ENCODE data around the gene SPRY2. TPM values are rescaled to one million over a fixed set of nuclear protein-coding genes. Genes with fewer than 3 reads are reported as not detected.
A peak's percentile ranks its signal among the peaks of the same experiment; 100 is the strongest.

The SPRY2 gene
- total and polyA plus RNA-seq, 8 donors = 4.0 to 33.2 (median 20.2) TPM

- H3K36me3 ChIP-seq = peaks cover 0 to 7% (median 6%) of the 10 kb centered on the region in 4 donors
- H3K4me3 ChIP-seq = peak overlapping the region; percentile 64 to 73 (median 68)
- H3K4me1 ChIP-seq = peaks cover 4 to 37% (median 25%) of the 10 kb centered on the region in 4 donors
- DNase-seq = peak in 1 of 2 donors; percentile 88
- intact Hi-C loops (cut with DNase I; ENCODE audit: low total_unique reads) = no loop called here
- TF ChIP-seq CTCF (IDR thresholded peaks at IDR 0.05) (no peak), POLR2A (IDR thresholded peaks at IDR 0.05) (no peak), POLR2AphosphoS5 (IDR thresholded peaks at IDR 0.05) (no peak), EP300 (IDR thresholded peaks at IDR 0.05) (no peak)
- no peaks in the 10 kb centered on the region for H3K9me3 ChIP-seq
- H3K27me3 ChIP-seq = no peaks in the 10 kb centered on the region
- 0 to 4% (median 1%) methylated on average over 13 to 16 of the region's 16 CpGs for WGBS, 5 donors
- H3K27ac ChIP-seq = peak overlapping the region; percentile 93 to 97 (median 95)
These were observed 937 bp upstream of the SPRY2 start for GRCh38 chr13:80341756-80342370.

- no peak for TF ChIP-seq CTCF (IDR thresholded peaks at IDR 0.05)
- TF ChIP-seq POLR2AphosphoS5 (IDR thresholded peaks at IDR 0.05) = no peak
- no peak for TF ChIP-seq POLR2A (IDR thresholded peaks at IDR 0.05)
- Histone ChIP-seq H3K4me3 (peak overlapping the region; percentile 64 to 73 (median 68)), H3K36me3 (peaks cover 0 to 14% (median 11%) of the 10 kb centered on the region in 4 donors), H3K4me1 (peaks cover 11 to 49% (median 33%) of the 10 kb centered on the region in 4 donors), H3K27ac (peak overlapping the region; percentile 93 to 97 (median 95)), H3K27me3 (no peaks in the 10 kb centered on the region), H3K9me3 (no peaks in the 10 kb centered on the region)
- intact Hi-C loops (cut with DNase I; ENCODE audit: low total_unique reads) = no loop called here
- WGBS, 5 donors = 0 to 2% (median 0%) methylated on average over 19 to 45 of the region's 45 CpGs
- DNase-seq = no peak
These were observed 250 bp downstream of the SPRY2 start for GRCh38 chr13:80340651-80341100.

GRCh38 chr13:80339912-80340650 is 845 bp downstream of the SPRY2 start:
- Histone ChIP-seq H3K36me3 (peaks cover 0 to 14% (median 11%) of the 10 kb centered on the region in 4 donors), H3K4me3 (peak overlapping the region; percentile 64 to 73 (median 68)), H3K4me1 (peaks cover 11 to 55% (median 36%) of the 10 kb centered on the region in 4 donors), H3K27ac (peak overlapping the region; percentile 93 to 97 (median 95)), H3K9me3 (no peaks in the 10 kb centered on the region), H3K27me3 (no peaks in the 10 kb centered on the region)
- peak; percentile 46 to 77 for DNase-seq
- TF ChIP-seq POLR2AphosphoS5 (IDR thresholded peaks at IDR 0.05) (no peak), CTCF (IDR thresholded peaks at IDR 0.05) (no peak), POLR2A (IDR thresholded peaks at IDR 0.05) (no peak), EP300 (IDR thresholded peaks at IDR 0.05) (no peak)
- intact Hi-C loops (cut with DNase I; ENCODE audit: low total_unique reads) = no loop called here
- 0 to 2% (median 1%) methylated on average over 32 to 59 of the region's 59 CpGs for WGBS, 5 donors

GRCh38 chr13:80339563-80339911 is 1.4 kb downstream of the SPRY2 start:
- Histone ChIP-seq H3K36me3 (peaks cover 0 to 14% (median 11%) of the 10 kb centered on the region in 4 donors), H3K4me1 (peaks cover 11 to 59% (median 39%) of the 10 kb centered on the region in 4 donors), H3K4me3 (peak overlapping the region; percentile 64 to 73 (median 68)), H3K9me3 (no peaks in the 10 kb centered on the region), H3K27me3 (no peaks in the 10 kb centered on the region), H3K27ac (peak overlapping the region; percentile 93 to 97 (median 95))
- 0 to 3% (median 0%) methylated on average over 8 of the region's 8 CpGs for WGBS, 5 donors
- TF ChIP-seq POLR2A (IDR thresholded peaks at IDR 0.05) = no peak
- no peak for TF ChIP-seq POLR2AphosphoS5 (IDR thresholded peaks at IDR 0.05)
- no peak for TF ChIP-seq EP300 (IDR thresholded peaks at IDR 0.05)
- TF ChIP-seq CTCF (IDR thresholded peaks at IDR 0.05) = no peak
- peak in 1 of 2 donors; percentile 66 for DNase-seq
- intact Hi-C loops (cut with DNase I; ENCODE audit: low total_unique reads) = no loop called here

Measured in stomach (tissue), 9 donors.